Measurements from ENCODE around the gene SCGB1D4.
"Not testable (repeated sequence)": the region's sequence is repeated elsewhere in the genome, so short reads cannot be mapped to it uniquely, and the experiment has no call there.

DNA sequence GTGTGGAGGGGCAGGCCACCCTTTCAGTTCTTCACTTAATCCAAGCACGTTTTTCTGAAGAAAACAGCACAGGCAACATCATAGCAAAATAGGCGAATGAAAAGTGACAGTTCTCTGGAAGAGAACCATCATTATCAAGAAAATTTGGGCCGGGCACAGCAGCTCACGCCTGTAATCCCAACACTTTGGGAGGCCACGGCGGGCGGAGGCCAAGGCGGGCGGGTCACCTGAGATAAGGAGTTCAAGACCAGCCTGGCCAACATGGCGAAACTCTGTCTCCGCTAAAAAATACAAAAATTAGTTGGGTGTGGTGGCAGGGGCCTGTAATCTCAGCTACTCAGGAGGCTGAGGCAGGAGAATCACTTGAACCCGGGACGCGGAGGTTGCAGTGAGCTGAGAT lies 28.7 kb upstream of the SCGB1D4 start:
- TF ChIP-seq POLR2AphosphoS5 (IDR thresholded peaks at IDR 0.05; ENCODE audit: low read depth); GABPA (IDR thresholded peaks at IDR 0.05; ENCODE audit: low read depth); SPI1 (IDR thresholded peaks at IDR 0.05; ENCODE audit: borderline replicate concordance, low read depth): not testable (repeated sequence)
- TF ChIP-seq, protein P1, sequence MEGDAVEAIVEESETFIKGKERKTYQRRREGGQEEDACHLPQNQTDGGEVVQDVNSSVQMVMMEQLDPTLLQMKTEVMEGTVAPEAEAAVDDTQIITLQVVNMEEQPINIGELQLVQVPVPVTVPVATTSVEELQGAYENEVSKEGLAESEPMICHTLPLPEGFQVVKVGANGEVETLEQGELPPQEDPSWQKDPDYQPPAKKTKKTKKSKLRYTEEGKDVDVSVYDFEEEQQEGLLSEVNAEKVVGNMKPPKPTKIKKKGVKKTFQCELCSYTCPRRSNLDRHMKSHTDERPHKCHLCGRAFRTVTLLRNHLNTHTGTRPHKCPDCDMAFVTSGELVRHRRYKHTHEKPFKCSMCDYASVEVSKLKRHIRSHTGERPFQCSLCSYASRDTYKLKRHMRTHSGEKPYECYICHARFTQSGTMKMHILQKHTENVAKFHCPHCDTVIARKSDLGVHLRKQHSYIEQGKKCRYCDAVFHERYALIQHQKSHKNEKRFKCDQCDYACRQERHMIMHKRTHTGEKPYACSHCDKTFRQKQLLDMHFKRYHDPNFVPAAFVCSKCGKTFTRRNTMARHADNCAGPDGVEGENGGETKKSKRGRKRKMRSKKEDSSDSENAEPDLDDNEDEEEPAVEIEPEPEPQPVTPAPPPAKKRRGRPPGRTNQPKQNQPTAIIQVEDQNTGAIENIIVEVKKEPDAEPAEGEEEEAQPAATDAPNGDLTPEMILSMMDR (IDR thresholded peaks at IDR 0.05; ENCODE audit: insufficient read depth, low read length), result not testable (repeated sequence)
- TF ChIP-seq, protein P2, sequence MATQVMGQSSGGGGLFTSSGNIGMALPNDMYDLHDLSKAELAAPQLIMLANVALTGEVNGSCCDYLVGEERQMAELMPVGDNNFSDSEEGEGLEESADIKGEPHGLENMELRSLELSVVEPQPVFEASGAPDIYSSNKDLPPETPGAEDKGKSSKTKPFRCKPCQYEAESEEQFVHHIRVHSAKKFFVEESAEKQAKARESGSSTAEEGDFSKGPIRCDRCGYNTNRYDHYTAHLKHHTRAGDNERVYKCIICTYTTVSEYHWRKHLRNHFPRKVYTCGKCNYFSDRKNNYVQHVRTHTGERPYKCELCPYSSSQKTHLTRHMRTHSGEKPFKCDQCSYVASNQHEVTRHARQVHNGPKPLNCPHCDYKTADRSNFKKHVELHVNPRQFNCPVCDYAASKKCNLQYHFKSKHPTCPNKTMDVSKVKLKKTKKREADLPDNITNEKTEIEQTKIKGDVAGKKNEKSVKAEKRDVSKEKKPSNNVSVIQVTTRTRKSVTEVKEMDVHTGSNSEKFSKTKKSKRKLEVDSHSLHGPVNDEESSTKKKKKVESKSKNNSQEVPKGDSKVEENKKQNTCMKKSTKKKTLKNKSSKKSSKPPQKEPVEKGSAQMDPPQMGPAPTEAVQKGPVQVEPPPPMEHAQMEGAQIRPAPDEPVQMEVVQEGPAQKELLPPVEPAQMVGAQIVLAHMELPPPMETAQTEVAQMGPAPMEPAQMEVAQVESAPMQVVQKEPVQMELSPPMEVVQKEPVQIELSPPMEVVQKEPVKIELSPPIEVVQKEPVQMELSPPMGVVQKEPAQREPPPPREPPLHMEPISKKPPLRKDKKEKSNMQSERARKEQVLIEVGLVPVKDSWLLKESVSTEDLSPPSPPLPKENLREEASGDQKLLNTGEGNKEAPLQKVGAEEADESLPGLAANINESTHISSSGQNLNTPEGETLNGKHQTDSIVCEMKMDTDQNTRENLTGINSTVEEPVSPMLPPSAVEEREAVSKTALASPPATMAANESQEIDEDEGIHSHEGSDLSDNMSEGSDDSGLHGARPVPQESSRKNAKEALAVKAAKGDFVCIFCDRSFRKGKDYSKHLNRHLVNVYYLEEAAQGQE (IDR thresholded peaks at IDR 0.05; ENCODE audit: insufficient replicate concordance, low read depth), result not testable (repeated sequence)
